CD4-positive, alpha-beta T cell treated with Interleukin-15 for 1 hour (primary cell): ENCODE data around the gene CD72.
"Not testable (repeated sequence)": the region's sequence is repeated elsewhere in the genome, so short reads cannot be mapped to it uniquely, and the experiment has no call there.

Experiments
- DNase-seq: peaks from one replicate; pipeline ENCODE4 v3.0.0-alpha.2; 2020

Gene CD72

GRCh38 chr9:35649431-35650340 is 31.5 kb upstream of the CD72 start:
- peak; percentile 21 for DNase-seq

GRCh38 chr9:35646533-35647265 is 28.5 kb upstream of the CD72 start:
- peak; percentile 91 for DNase-seq

- DNase-seq, result no peak
These were observed 27.9 kb upstream of the CD72 start for GRCh38 chr9:35646153-35646532.

- DNase-seq, result not testable (repeated sequence)
These were observed 27.5 kb upstream of the CD72 start for GRCh38 chr9:35645736-35646135.

- no peak for DNase-seq
These were observed 24.8 kb upstream of the CD72 start for GRCh38 chr9:35643046-35643445.

GRCh38 chr9:35641478-35641877 is 23.3 kb upstream of the CD72 start:
- not testable (repeated sequence) for DNase-seq

- DNase-seq, result not testable (repeated sequence)
These were observed 22.2 kb upstream of the CD72 start for GRCh38 chr9:35640431-35640830.

- DNase-seq, result no peak
These were observed 21.4 kb upstream of the CD72 start for GRCh38 chr9:35639631-35640030.

- not testable (repeated sequence) for DNase-seq
These were observed 21.0 kb upstream of the CD72 start for GRCh38 chr9:35639225-35639624.

GRCh38 chr9:35638751-35639150 is 20.5 kb upstream of the CD72 start:
- DNase-seq, result peak; percentile 52

GRCh38 chr9:35637427-35637955 is 19.3 kb upstream of the CD72 start:
- not testable (repeated sequence) for DNase-seq

GRCh38 chr9:35636877-35637246 is 18.6 kb upstream of the CD72 start:
- not testable (repeated sequence) for DNase-seq

- DNase-seq, result no peak
These were observed 18.1 kb upstream of the CD72 start for GRCh38 chr9:35636135-35636876.

- no peak for DNase-seq
These were observed 17.5 kb upstream of the CD72 start for GRCh38 chr9:35635730-35636129.

- DNase-seq, result no peak
These were observed 11.4 kb upstream of the CD72 start for GRCh38 chr9:35629597-35629996.

GRCh38 chr9:35628389-35628991 is 10.3 kb upstream of the CD72 start:
- no peak for DNase-seq

GRCh38 chr9:35627575-35627974 is 9.4 kb upstream of the CD72 start:
- no peak for DNase-seq

- peak; percentile 64 for DNase-seq
These were observed 1.6 kb upstream of the CD72 start for GRCh38 chr9:35619800-35620158.

GRCh38 chr9:35618854-35619799 is 914 bp upstream of the CD72 start:
- peak; percentile 74 for DNase-seq

GRCh38 chr9:35617548-35617947 is 665 bp downstream of the CD72 start:
- no peak for DNase-seq

GRCh38 chr9:35616681-35617459 is 1.3 kb downstream of the CD72 start:
- DNase-seq, result peak; percentile 89
